Keratinocyte (primary cell): ENCODE results near the gene PLXDC2. TPM values are rescaled to one million over a fixed set of nuclear protein-coding genes. Genes with fewer than 3 reads are reported as not detected.

Experiments
- DNase-seq: peaks from one replicate; pipeline ENCODE4 v3.0.0-alpha.2; 2011; ENCODE audit warnings: low read depth, missing footprints, low spot score
- FAIRE-seq: peaks from 2 replicates; lab custom pipeline; 2011; peaks lifted over from hg19 to GRCh38; lab: Jason Lieb, UNC
- H2AFZ ChIP-seq: 2 replicates; pipeline ENCODE4 v1.6.0; 2012; ENCODE audit warnings: low read length, control low read depth, inconsistent platforms; ENCODE audit not compliant: control insufficient read depth
- H3K27ac ChIP-seq: 2 replicates; pipeline ENCODE4 v1.5.1; 2011; ENCODE audit warnings: low read length; ENCODE audit not compliant: control insufficient read depth, insufficient read depth
- H3K27me3 ChIP-seq: 3 replicates; pipeline ENCODE4 v1.6.0; 2011; ENCODE audit warnings: low read length; ENCODE audit not compliant: control insufficient read depth, insufficient read depth; ENCODE audit errors: extremely low read depth
- H3K36me3 ChIP-seq, 2 experiments: 2 replicates in 1 of 2; 3 replicates in 1 of 2; pipeline ENCODE4 v1.5.1; 2011; ENCODE audit warnings: low read length in 2 of 2, mild to moderate bottlenecking in 1 of 2; ENCODE audit not compliant: control insufficient read depth in 2 of 2, insufficient read depth in 2 of 2; ENCODE audit errors: extremely low read depth in 1 of 2
- H3K4me1 ChIP-seq: 3 replicates; pipeline ENCODE4 v1.5.1; 2011; ENCODE audit warnings: low read length; ENCODE audit not compliant: control insufficient read depth, insufficient read depth; ENCODE audit errors: extremely low read depth
- H3K4me2 ChIP-seq: 3 replicates; pipeline ENCODE4 v1.6.0; 2011; ENCODE audit warnings: low read depth, low read length; ENCODE audit not compliant: control insufficient read depth, insufficient read depth; ENCODE audit errors: extremely low read depth
- H3K4me3 ChIP-seq, 3 experiments: fragments of 200-600 bp in 1 of 3; sonication (generic) in 1 of 3; 2 replicates in 2 of 3; 3 replicates in 1 of 3; pipeline ENCODE4 v1.5.1; 2011 to 2016; ENCODE audit warnings: low read length in 3 of 3, mild to moderate bottlenecking in 3 of 3, control low read depth in 2 of 3, inconsistent platforms in 1 of 3, low read depth in 1 of 3, mixed read lengths in 1 of 3, mixed run types in 1 of 3, moderate library complexity in 1 of 3; ENCODE audit not compliant: control insufficient read depth in 2 of 3, insufficient read depth in 2 of 3; ENCODE audit errors: extremely low read depth in 1 of 3
- H3K79me2 ChIP-seq: 2 replicates; pipeline ENCODE4 v1.6.0; 2012; ENCODE audit warnings: low read length; ENCODE audit not compliant: control insufficient read depth, insufficient read depth
- H3K9ac ChIP-seq: 3 replicates; pipeline ENCODE4 v1.6.0; 2011; ENCODE audit warnings: low read length; ENCODE audit not compliant: control insufficient read depth, insufficient read depth; ENCODE audit errors: extremely low read depth
- H3K9me1 ChIP-seq: 3 replicates; pipeline ENCODE4 v1.6.0; 2011; ENCODE audit warnings: low read length; ENCODE audit not compliant: control insufficient read depth, insufficient read depth; ENCODE audit errors: extremely low read depth
- H3K9me3 ChIP-seq: 2 replicates; pipeline ENCODE4 v1.5.1; 2012; ENCODE audit warnings: low read depth, low read length; ENCODE audit not compliant: control insufficient read depth
- H4K20me1 ChIP-seq: 3 replicates; pipeline ENCODE4 v1.6.0; 2011; ENCODE audit warnings: low read length; ENCODE audit not compliant: control insufficient read depth, insufficient read depth; ENCODE audit errors: extremely low read depth
- EZH2 ChIP-seq: IDR thresholded peaks from one replicate; pipeline ENCODE4 v1.6.1; 2012; ENCODE audit warnings: inconsistent platforms, mild to moderate bottlenecking, low read length, moderate library complexity
- dilution Hi-C: fragments of 300-500 bp; cut with MboI; formaldehyde crosslinking; loops from one replicate; pipeline ENCODE4 v1.7.0; 2020; ENCODE audit warnings: low sequenced_read_pairs; ENCODE audit not compliant: extremely low pct_ligation_motif_present
- polyA plus RNA-seq, 5 experiments: library from polyadenylated mRNA; depleted of rRNA in 3 of 5; stranded (reverse) in 3 of 5; stranded (forward) in 1 of 5; unstranded in 1 of 5; fragments of >200 nt; gene quantifications; 1 replicate in 1 of 5; 2 replicates in 3 of 5; 3 replicates in 1 of 5; pipeline versions ENCODE4 v1.2.1 to v1.2.3, GENCODE V29; 2011 to 2012; ENCODE audit warnings: missing spikeins in 2 of 5, low read depth in 1 of 5, low replicate concordance in 1 of 5
- TF ChIP-seq, protein P1 (sequence below), 3 experiments: IDR thresholded peaks in 1 of 3; conservative IDR thresholded peaks in 1 of 3; optimal IDR thresholded peaks in 1 of 3; 2 replicates in 2 of 3; 3 replicates in 1 of 3; pipeline versions ENCODE3 to v1.5.1; 2011; ENCODE audit warnings: low read length in 3 of 3, mild to moderate bottlenecking in 3 of 3, moderate library complexity in 2 of 3, control low read depth in 1 of 3, inconsistent platforms in 1 of 3; ENCODE audit not compliant: insufficient read depth in 2 of 3; ENCODE audit errors: extremely low read depth in 1 of 3

PLXDC2 gene
- polyA plus RNA-seq, 1 donor (not counting 4 experiments of a cell fraction or from before 2014, with no cell fraction given), result 12.9 TPM

DNA sequence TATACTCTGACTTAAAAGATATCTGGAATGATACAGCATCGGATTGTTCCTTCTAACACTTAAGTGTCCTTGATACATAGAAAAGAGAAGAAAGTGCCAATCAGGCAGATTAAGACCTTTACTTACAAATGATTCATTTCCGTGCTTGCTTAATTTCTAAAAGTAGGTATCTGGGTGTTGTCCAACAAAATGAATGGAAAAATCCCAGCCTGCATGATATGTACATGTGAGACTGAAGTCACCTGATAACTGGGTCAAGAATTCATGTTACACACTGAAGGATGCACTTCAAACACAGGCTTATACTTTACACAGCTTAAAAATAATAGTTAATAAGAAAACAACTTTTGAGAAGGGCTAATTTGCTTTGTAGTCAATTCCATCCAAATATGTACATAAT is 25.2 kb upstream of the PLXDC2 start:
- FAIRE-seq, result peak; percentile 79
- TF ChIP-seq EZH2, result no peak
- TF ChIP-seq, protein P1, sequence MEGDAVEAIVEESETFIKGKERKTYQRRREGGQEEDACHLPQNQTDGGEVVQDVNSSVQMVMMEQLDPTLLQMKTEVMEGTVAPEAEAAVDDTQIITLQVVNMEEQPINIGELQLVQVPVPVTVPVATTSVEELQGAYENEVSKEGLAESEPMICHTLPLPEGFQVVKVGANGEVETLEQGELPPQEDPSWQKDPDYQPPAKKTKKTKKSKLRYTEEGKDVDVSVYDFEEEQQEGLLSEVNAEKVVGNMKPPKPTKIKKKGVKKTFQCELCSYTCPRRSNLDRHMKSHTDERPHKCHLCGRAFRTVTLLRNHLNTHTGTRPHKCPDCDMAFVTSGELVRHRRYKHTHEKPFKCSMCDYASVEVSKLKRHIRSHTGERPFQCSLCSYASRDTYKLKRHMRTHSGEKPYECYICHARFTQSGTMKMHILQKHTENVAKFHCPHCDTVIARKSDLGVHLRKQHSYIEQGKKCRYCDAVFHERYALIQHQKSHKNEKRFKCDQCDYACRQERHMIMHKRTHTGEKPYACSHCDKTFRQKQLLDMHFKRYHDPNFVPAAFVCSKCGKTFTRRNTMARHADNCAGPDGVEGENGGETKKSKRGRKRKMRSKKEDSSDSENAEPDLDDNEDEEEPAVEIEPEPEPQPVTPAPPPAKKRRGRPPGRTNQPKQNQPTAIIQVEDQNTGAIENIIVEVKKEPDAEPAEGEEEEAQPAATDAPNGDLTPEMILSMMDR (optimal IDR thresholded peaks at IDR 0.05 in 1 of 3, IDR thresholded peaks at IDR 0.05 in 1 of 3, conservative IDR thresholded peaks at IDR 0.05 in 1 of 3; ENCODE audit: extremely low read depth in 1 of 3, insufficient read depth in 2 of 3, low read length in 3 of 3), result no peak
- no peaks in the 10 kb centered on the region for H3K9me1 ChIP-seq
- H3K4me1 ChIP-seq, result peaks cover 13% of the 10 kb centered on the region
- peak overlapping the region; percentile 30 for H2AFZ ChIP-seq
- H3K79me2 ChIP-seq, result no peaks in the 10 kb centered on the region
- H4K20me1 ChIP-seq, result no peaks in the 10 kb centered on the region
- no peak overlapping the region for H3K27ac ChIP-seq
- no peak overlapping the region for H3K9ac ChIP-seq
- peak; percentile 19 for DNase-seq
- H3K9me3 ChIP-seq, result no peaks in the 10 kb centered on the region
- H3K4me2 ChIP-seq, result peak overlapping the region; percentile 54
- no peak overlapping the region for H3K4me3 ChIP-seq
- dilution Hi-C loops, result no loop called here
- H3K36me3 ChIP-seq, result no peaks in the 10 kb centered on the region
- no peaks in the 10 kb centered on the region for H3K27me3 ChIP-seq

DNA sequence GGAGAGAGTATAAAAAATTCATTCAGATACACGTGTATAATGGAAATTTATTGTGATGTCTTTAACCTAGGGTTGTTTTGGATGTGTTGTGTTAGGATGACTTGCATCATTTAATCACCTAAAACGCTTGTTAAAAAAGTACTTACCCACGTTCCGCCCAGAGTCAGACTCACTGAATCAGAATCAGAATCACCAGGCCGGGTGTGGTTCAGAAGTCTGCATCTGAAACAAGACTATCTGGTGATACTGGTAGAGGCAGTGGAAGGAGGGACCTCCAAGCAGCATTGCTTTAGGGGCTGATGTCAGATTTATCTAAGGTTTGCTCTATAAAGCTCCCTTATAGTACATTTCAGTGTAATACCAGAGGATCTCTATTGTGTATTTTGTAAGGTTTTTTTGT is 20.5 kb upstream of the PLXDC2 start:
- dilution Hi-C loops, result no loop called here
- H3K9me3 ChIP-seq, result no peaks in the 10 kb centered on the region

More for the DNA sequence above, 20.5 kb upstream of the PLXDC2 start:
- Histone ChIP-seq H4K20me1 (no peaks in the 10 kb centered on the region), H2AFZ (no peak overlapping the region), H3K27me3 (no peaks in the 10 kb centered on the region), H3K27ac (no peak overlapping the region), H3K9ac (no peak overlapping the region), H3K4me3 (no peak overlapping the region), H3K9me1 (no peaks in the 10 kb centered on the region), H3K4me2 (no peak overlapping the region), H3K4me1 (peaks cover 5% of the 10 kb centered on the region), H3K79me2 (no peaks in the 10 kb centered on the region), H3K36me3 (no peaks in the 10 kb centered on the region)
- FAIRE-seq, result no peak
- no peak for TF ChIP-seq EZH2
- TF ChIP-seq, protein P1 (optimal IDR thresholded peaks at IDR 0.05 in 1 of 3, IDR thresholded peaks at IDR 0.05 in 1 of 3, conservative IDR thresholded peaks at IDR 0.05 in 1 of 3; ENCODE audit: extremely low read depth in 1 of 3, insufficient read depth in 2 of 3, low read length in 3 of 3), result no peak
- DNase-seq, result no peak
